ENCODE data around the gene WIPF2. TPM values are rescaled to one million over a fixed set of nuclear protein-coding genes. Genes with fewer than 3 reads are reported as not detected.
A peak's percentile ranks its signal among the peaks of the same experiment; 100 is the strongest.

Gene WIPF2
- total RNA-seq, 4 donors from 2014 or later, result 7.7 to 11.1 (median 9.5) TPM

- no peaks in the 10 kb centered on the region for H3K27me3 ChIP-seq
- no peak for DNase-seq (ENCODE audit: low spot score in 2 of 2)
- no peak overlapping the region for H3K4me3 ChIP-seq
- peak overlapping the region in 2 of 4 donors; percentile 27 to 99 for H3K27ac ChIP-seq
- H3K4me1 ChIP-seq, result peaks cover 0 to 94% (median 74%) of the 10 kb centered on the region in 4 donors
- 83 to 89% methylated on average over 3 of the region's 3 CpGs for WGBS, 2 donors
- no peaks in the 10 kb centered on the region for H3K36me3 ChIP-seq
- TF ChIP-seq EP300 (IDR thresholded peaks at IDR 0.05) (no peak), POLR2A (IDR thresholded peaks at IDR 0.05) (no peak), CTCF (IDR thresholded peaks at IDR 0.05) (no peak)
- no peaks in the 10 kb centered on the region for H3K9me3 ChIP-seq
Measured at GRCh38 chr17:40315206-40315605, 96.1 kb downstream of the WIPF2 start.

GRCh38 chr17:40315678-40316570, 96.8 kb downstream of the WIPF2 start:
- TF ChIP-seq POLR2A (IDR thresholded peaks at IDR 0.05) (no peak), CTCF (IDR thresholded peaks at IDR 0.05) (no peak), EP300 (IDR thresholded peaks at IDR 0.05) (no peak)
- H3K4me1 ChIP-seq, result peaks cover 0 to 94% (median 76%) of the 10 kb centered on the region in 4 donors
- H3K36me3 ChIP-seq, result no peaks in the 10 kb centered on the region
- WGBS, 2 donors, result 42 to 56% methylated on average over 7 to 9 of the region's 9 CpGs
- no peaks in the 10 kb centered on the region for H3K9me3 ChIP-seq
- no peaks in the 10 kb centered on the region for H3K27me3 ChIP-seq
- peak overlapping the region in 1 of 4 donors; percentile 99 for H3K4me3 ChIP-seq
- peak overlapping the region in 3 of 4 donors; percentile 86 to 99 (median 94) for H3K27ac ChIP-seq
- peak in 1 of 2 donors; percentile 9 for DNase-seq (ENCODE audit: low spot score in 2 of 2)

- Histone ChIP-seq H3K4me1 (peaks cover 0 to 94% (median 75%) of the 10 kb centered on the region in 4 donors), H3K27ac (peak overlapping the region in 3 of 4 donors; percentile 86 to 99 (median 94)), H3K36me3 (no peaks in the 10 kb centered on the region), H3K4me3 (peak overlapping the region; percentile 7 to 99 (median 64)), H3K9me3 (no peaks in the 10 kb centered on the region), H3K27me3 (no peaks in the 10 kb centered on the region)
- no peak for DNase-seq (ENCODE audit: low spot score in 2 of 2)
- TF ChIP-seq CTCF (IDR thresholded peaks at IDR 0.05) (no peak), POLR2A (IDR thresholded peaks at IDR 0.05) (peak in 1 of 2 donors; percentile 29), EP300 (IDR thresholded peaks at IDR 0.05) (peak in 1 of 2 donors; percentile 33)
- WGBS, 2 donors, result 6 to 29% methylated on average over 30 to 37 of the region's 38 CpGs
Measured at GRCh38 chr17:40316571-40317344, 97.7 kb downstream of the WIPF2 start.

- H3K9me3 ChIP-seq, result no peaks in the 10 kb centered on the region
- WGBS, 2 donors, result 3 to 6% methylated on average over 6 of the region's 6 CpGs
- H3K27me3 ChIP-seq, result no peaks in the 10 kb centered on the region
- TF ChIP-seq CTCF (IDR thresholded peaks at IDR 0.05) (peak; percentile 28 to 62 (median 38)), POLR2A (IDR thresholded peaks at IDR 0.05) (no peak)
- H3K27ac ChIP-seq, result peak overlapping the region in 3 of 4 donors; percentile 86 to 99 (median 94)
- peaks cover 0 to 94% (median 76%) of the 10 kb centered on the region in 4 donors for H3K4me1 ChIP-seq
- DNase-seq (ENCODE audit: low spot score in 2 of 2), result no peak
- H3K4me3 ChIP-seq, result peak overlapping the region; percentile 63 to 99 (median 73)
- H3K36me3 ChIP-seq, result no peaks in the 10 kb centered on the region
Measured at GRCh38 chr17:40317345-40317873, 98.3 kb downstream of the WIPF2 start.

Data from tibial nerve (tissue), 4 donors.